B cell (primary cell): ENCODE results near the gene FSTL5.

Experiments
- CTCF ChIP-seq: fragments of 200-600 bp; IDR thresholded peaks from one replicate; pipeline ENCODE4 v1.8.0; 2022; ENCODE audit warnings: antibody characterized with exemption, mild to moderate bottlenecking
- EZH2 ChIP-seq: IDR thresholded peaks from 2 replicates; pipeline ENCODE4 v1.6.1; 2012; ENCODE audit warnings: borderline replicate concordance, low read depth, mild to moderate bottlenecking, moderate library complexity, low read length; ENCODE audit not compliant: insufficient read depth, poor library complexity, severe bottlenecking

GRCh38 chr4:161376275-161376674 lies 787.5 kb downstream of the FSTL5 start:
- TF ChIP-seq CTCF (no peak), EZH2 (no peak)
